Panc1 (cell line): ENCODE data around the gene RALGPS1.

ENCODE experiments used
- POLR2AphosphoS5 ChIP-seq: IDR thresholded peaks from 2 replicates; pipeline ENCODE4 v1.6.1; 2012; ENCODE audit warnings: mild to moderate bottlenecking, low read depth, low read length, moderate library complexity
- SIN3A ChIP-seq: IDR thresholded peaks from 2 replicates; pipeline ENCODE4 v1.6.1; 2012; ENCODE audit warnings: low read depth, mild to moderate bottlenecking, low read length, moderate library complexity, borderline replicate concordance; ENCODE audit not compliant: insufficient read depth
- TCF7L2 ChIP-seq: IDR thresholded peaks from 2 replicates; pipeline ENCODE4 v1.6.1; 2011; ENCODE audit warnings: mild to moderate bottlenecking, low read depth, low read length, inconsistent platforms
- TF ChIP-seq, protein P1 (sequence below): fragments of 450-650 bp; IDR thresholded peaks from 2 replicates; pipeline ENCODE4 v1.5.1; 2017; ENCODE audit warnings: mild to moderate bottlenecking

DNA sequence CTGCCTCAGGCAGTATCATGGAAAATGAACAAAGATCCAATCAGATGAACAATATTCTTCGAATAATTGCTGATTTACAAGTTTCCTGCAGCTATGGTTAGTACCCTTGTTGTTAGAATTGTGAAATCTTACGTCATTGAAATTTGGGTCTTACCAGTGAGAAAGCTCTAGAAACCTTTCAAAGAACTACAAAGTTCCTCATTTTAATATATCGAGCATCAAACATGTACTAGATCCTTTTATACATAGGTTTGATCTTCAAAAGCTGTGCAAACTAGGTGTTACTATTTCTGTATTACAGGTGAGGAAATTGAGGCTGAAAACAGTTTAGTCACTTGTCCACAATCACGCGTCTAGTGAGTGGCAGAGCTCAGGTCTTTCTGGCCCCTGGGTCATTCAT, 251.5 kb downstream of the RALGPS1 start:
- TF ChIP-seq, protein P1, sequence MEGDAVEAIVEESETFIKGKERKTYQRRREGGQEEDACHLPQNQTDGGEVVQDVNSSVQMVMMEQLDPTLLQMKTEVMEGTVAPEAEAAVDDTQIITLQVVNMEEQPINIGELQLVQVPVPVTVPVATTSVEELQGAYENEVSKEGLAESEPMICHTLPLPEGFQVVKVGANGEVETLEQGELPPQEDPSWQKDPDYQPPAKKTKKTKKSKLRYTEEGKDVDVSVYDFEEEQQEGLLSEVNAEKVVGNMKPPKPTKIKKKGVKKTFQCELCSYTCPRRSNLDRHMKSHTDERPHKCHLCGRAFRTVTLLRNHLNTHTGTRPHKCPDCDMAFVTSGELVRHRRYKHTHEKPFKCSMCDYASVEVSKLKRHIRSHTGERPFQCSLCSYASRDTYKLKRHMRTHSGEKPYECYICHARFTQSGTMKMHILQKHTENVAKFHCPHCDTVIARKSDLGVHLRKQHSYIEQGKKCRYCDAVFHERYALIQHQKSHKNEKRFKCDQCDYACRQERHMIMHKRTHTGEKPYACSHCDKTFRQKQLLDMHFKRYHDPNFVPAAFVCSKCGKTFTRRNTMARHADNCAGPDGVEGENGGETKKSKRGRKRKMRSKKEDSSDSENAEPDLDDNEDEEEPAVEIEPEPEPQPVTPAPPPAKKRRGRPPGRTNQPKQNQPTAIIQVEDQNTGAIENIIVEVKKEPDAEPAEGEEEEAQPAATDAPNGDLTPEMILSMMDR, result no peak
- TF ChIP-seq POLR2AphosphoS5, result no peak
- TF ChIP-seq TCF7L2, result no peak
- no peak for TF ChIP-seq SIN3A
